Suprapubic skin (tissue), 4 donors: ENCODE data around the gene CCDC167. TPM values are rescaled to one million over a fixed set of nuclear protein-coding genes. Genes with fewer than 3 reads are reported as not detected.

Experiments
- DNase-seq, 2 donors: peaks; one replicate each; pipeline ENCODE4 v3.0.0-alpha.2; 2019; ENCODE audit warnings: low spot score in 2 of 2
- H3K27ac ChIP-seq: fragments of 200-600 bp; sonication (generic); one replicate; pipeline ENCODE4 v1.5.1; 2019
- H3K27me3 ChIP-seq: fragments of 200-600 bp; sonication (generic); one replicate; pipeline ENCODE4 v1.5.1; 2019
- H3K36me3 ChIP-seq: fragments of 200-600 bp; sonication (generic); one replicate; pipeline ENCODE4 v1.5.1; 2019
- H3K4me1 ChIP-seq: fragments of 200-600 bp; sonication (generic); one replicate; pipeline ENCODE4 v1.5.1; 2019
- H3K4me3 ChIP-seq: fragments of 200-600 bp; sonication (generic); one replicate; pipeline ENCODE4 v1.5.1; 2019; ENCODE audit warnings: mild to moderate bottlenecking
- H3K9me3 ChIP-seq: fragments of 200-600 bp; sonication (generic); one replicate; pipeline ENCODE4 v1.5.1; 2019
- EP300 ChIP-seq: sonication (generic); formaldehyde crosslinking; IDR thresholded peaks from one replicate; pipeline ENCODE4 v1.6.1; 2017; ENCODE audit warnings: antibody characterized with exemption
- POLR2A ChIP-seq, 2 donors: fragments of 450-650 bp; IDR thresholded peaks; one replicate each; pipeline ENCODE4 v1.6.1; 2017; ENCODE audit warnings: antibody characterized with exemption in 2 of 2, mild to moderate bottlenecking in 2 of 2, moderate library complexity in 2 of 2
- POLR2AphosphoS5 ChIP-seq, 3 donors: sonication (generic); formaldehyde crosslinking; IDR thresholded peaks; one replicate each; pipeline ENCODE4 v1.6.1; 2017; ENCODE audit warnings: antibody characterized with exemption in 3 of 3
- WGBS: methylation state at CpG from one replicate; pipeline ENCODE4 v1.1.5; 2018; 5-methylcytosine and 5-hydroxymethylcytosine counted together
- total RNA-seq, 4 donors: library from RNA; depleted of rRNA; stranded (reverse); fragments of >200 nt; gene quantifications; one replicate each; pipeline ENCODE4 v1.1.0, GENCODE V29; 2016
- TF ChIP-seq, protein P1 (sequence below), 2 donors: fragments of 200-600 bp in 1 of 2; fragments of 450-650 bp in 1 of 2; sonication (generic) in 1 of 2; IDR thresholded peaks; one replicate each; pipeline ENCODE4 v1.5.1; 2016 to 2019; ENCODE audit warnings: antibody characterized with exemption in 2 of 2, mild to moderate bottlenecking in 1 of 2, moderate library complexity in 1 of 2

CCDC167 gene
- total RNA-seq, 4 donors from 2014 or later, result 16.3 to 31.3 (median 25.1) TPM

DNA sequence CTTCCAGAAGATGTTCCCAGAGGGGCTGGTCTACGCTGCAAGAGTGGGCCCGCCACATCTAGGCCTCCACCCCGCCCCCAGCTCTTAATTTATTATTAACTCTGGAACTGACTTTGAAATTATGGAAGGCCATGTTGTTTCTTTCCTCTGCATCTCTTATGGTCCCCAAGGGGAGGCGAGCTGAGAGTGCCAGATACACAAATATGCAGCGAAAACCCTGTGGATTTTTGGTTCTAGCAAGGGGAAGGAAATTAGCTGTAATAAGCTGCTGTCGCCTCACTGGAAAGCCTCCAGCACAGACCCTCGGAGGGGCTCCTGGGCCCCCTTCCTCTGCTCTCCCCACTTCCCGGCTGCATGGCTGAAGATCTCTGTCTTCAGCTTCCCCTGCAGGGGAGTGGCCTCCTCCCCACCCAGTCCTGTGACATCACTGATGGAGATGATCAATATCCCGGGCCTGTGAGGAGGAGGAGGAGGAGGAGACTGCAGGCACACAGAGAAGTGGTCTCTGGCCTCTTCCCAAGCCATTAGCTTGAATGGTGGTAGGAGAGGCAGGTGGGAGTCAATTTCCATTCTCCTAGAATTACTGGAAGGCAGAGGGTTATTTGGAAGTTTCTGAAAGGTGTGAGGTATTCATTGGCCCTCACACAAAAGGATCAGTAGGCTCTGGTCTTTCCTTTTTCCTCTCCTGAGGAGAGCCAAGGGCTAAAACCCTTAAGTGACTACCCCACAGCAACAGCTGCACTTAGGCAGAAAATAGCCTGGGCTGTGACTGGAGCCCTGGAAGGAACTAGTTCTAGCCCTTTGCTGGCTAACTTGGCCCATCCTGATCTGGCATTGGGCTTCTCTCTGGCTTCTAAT lies 39.7 kb upstream of the CCDC167 start:
- Histone ChIP-seq H3K27ac (no peak overlapping the region), H3K4me3 (no peak overlapping the region), H3K36me3 (no peaks in the 10 kb centered on the region), H3K4me1 (peaks cover 15% of the 10 kb centered on the region), H3K27me3 (peaks cover 37% of the 10 kb centered on the region), H3K9me3 (no peaks in the 10 kb centered on the region)
- no peak for DNase-seq
- TF ChIP-seq, protein P1, sequence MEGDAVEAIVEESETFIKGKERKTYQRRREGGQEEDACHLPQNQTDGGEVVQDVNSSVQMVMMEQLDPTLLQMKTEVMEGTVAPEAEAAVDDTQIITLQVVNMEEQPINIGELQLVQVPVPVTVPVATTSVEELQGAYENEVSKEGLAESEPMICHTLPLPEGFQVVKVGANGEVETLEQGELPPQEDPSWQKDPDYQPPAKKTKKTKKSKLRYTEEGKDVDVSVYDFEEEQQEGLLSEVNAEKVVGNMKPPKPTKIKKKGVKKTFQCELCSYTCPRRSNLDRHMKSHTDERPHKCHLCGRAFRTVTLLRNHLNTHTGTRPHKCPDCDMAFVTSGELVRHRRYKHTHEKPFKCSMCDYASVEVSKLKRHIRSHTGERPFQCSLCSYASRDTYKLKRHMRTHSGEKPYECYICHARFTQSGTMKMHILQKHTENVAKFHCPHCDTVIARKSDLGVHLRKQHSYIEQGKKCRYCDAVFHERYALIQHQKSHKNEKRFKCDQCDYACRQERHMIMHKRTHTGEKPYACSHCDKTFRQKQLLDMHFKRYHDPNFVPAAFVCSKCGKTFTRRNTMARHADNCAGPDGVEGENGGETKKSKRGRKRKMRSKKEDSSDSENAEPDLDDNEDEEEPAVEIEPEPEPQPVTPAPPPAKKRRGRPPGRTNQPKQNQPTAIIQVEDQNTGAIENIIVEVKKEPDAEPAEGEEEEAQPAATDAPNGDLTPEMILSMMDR (IDR thresholded peaks at IDR 0.05), result no peak
- TF ChIP-seq POLR2AphosphoS5 (IDR thresholded peaks at IDR 0.05), result no peak
- no peak for TF ChIP-seq POLR2A (IDR thresholded peaks at IDR 0.05)
- no peak for TF ChIP-seq EP300
- WGBS, result 65% methylated on average over 9 of the region's 9 CpGs

DNA sequence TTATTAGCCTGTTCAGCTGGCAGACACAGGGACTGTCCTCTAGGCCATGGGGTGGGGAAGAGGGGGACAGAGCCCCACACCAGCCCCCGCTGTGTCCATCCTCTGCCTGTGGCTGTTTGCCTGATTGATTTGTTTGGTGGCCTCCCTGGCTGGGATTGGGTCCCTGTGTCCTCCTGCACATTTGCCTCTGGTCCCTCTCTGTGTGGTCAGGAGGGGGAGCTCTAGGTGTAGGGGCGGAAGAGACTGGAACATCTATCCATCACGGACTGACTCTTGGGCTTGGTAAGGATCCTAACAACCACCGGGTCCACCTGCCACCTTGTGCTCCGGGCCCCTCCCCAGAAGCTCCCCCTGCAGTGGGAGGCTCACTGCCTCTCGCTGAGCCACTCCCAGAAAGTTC lies 38.4 kb upstream of the CCDC167 start:
- no peaks in the 10 kb centered on the region for H3K9me3 ChIP-seq
- peaks cover 15% of the 10 kb centered on the region for H3K4me1 ChIP-seq
- 76% methylated on average over 5 of the region's 6 CpGs for WGBS
- H3K27me3 ChIP-seq, result peaks cover 50% of the 10 kb centered on the region
- TF ChIP-seq EP300 (no peak), POLR2AphosphoS5 (IDR thresholded peaks at IDR 0.05) (no peak), POLR2A (IDR thresholded peaks at IDR 0.05) (no peak)
- TF ChIP-seq, protein P1 (IDR thresholded peaks at IDR 0.05), result no peak
- DNase-seq, result no peak
- no peak overlapping the region for H3K4me3 ChIP-seq
- no peaks in the 10 kb centered on the region for H3K36me3 ChIP-seq
- H3K27ac ChIP-seq, result no peak overlapping the region

DNA sequence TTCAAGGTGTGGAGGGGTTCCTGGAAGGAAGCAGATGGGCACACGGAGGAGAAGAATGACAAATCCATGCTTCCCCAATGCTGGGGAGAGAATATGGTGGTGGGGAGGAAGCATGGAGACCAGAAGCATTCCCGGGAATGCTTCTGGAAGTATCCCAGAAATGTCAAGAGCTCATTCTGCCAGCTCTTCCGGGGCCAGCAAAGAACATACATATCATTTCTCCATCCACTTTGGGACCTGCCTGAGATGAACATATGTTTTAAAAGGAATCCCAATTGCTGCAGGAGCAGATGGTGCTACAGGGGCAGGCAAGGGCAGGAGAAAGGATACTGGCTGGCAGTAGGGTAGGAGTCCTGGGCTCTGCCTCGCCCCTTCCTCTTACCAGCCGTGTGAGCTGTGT lies 37.9 kb upstream of the CCDC167 start:
- Histone ChIP-seq H3K36me3 (no peaks in the 10 kb centered on the region), H3K4me1 (peaks cover 15% of the 10 kb centered on the region), H3K9me3 (no peaks in the 10 kb centered on the region), H3K27ac (no peak overlapping the region), H3K4me3 (no peak overlapping the region), H3K27me3 (peaks cover 56% of the 10 kb centered on the region)
- TF ChIP-seq EP300 (no peak), POLR2A (IDR thresholded peaks at IDR 0.05) (no peak), POLR2AphosphoS5 (IDR thresholded peaks at IDR 0.05) (no peak)
- TF ChIP-seq, protein P1 (IDR thresholded peaks at IDR 0.05), result no peak
- WGBS, result 77% methylated on average over 4 of the region's 5 CpGs
- DNase-seq, result no peak

DNA sequence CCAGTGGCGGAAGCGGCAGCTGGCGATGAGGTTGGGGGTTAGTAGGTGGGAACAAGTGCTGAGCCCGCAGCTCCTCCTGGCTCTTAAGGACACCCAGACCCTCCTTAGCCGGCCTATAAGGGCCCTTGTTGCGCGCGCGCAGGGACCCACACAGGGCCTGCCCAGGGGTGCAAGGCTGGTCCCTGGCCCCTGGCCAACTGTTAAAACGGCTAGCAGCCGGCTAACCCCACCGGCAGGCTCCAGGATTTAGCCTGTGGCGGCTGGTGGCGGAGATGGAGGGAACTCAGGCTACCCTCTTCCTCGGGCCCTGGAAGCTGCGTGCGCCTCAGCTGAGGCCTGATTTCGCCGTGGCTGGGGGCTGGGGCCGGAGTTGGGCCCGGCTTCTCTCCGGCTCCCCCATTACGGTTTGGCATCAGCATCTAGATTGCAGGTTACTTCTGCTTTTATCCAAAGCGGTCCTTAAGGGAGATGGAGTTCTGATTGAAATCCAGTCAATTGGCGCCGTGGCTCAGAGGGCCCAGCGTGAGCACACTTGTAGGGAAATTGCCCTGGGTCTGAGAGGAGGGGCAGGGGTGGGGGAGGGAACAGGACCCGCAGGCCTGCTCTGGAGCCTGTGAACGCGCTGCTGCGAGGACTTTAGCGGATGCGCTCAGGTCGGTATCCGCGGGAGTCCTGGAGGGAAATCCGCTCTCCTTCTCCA lies 36.9 kb upstream of the CCDC167 start:
- Histone ChIP-seq H3K4me1 (peaks cover 15% of the 10 kb centered on the region), H3K27ac (no peak overlapping the region), H3K36me3 (no peaks in the 10 kb centered on the region), H3K4me3 (peak overlapping the region; percentile 26), H3K9me3 (no peaks in the 10 kb centered on the region), H3K27me3 (peaks cover 65% of the 10 kb centered on the region)
- DNase-seq, result no peak
- WGBS, result 81% methylated on average over 5 of the region's 37 CpGs
- TF ChIP-seq, protein P1 (IDR thresholded peaks at IDR 0.05), result no peak
- TF ChIP-seq EP300 (no peak), POLR2AphosphoS5 (IDR thresholded peaks at IDR 0.05) (no peak), POLR2A (IDR thresholded peaks at IDR 0.05) (no peak)
